ENCODE measurements around the gene RAI1.

DNA sequence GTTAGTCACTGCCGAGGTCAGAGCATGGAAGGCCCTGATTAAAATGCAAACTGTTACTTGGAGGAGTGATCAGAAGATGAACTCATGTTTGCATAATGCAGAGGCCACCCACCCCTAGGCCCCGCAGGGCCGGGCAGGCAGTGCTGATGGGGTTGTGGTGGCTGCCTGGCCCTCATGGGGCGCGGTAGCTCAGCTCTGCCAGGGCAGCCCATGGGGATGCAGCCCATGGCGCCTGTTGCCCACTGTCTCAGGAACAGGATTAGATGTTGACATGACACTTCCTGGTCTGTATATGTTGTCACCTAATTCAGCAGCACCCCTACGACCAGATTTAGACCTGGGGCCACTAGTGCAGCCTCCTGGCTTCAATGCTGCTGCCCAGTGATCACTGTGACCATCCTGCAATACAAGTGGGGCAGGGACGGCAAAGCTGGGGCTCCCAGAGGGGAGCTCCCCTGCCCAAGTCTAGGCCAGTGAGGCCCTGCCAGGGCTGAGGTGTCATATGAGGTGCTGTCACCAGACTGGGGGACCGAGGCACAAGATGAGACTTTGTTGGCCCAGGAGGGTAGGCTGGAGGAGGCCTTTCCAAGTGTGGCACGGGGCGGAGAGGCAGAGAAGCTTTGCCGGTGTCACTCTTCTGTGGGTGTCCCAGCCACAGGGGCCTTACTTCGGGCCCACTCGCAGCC lies 49.1 kb downstream of the RAI1 start:
- TF ChIP-seq, protein P1, sequence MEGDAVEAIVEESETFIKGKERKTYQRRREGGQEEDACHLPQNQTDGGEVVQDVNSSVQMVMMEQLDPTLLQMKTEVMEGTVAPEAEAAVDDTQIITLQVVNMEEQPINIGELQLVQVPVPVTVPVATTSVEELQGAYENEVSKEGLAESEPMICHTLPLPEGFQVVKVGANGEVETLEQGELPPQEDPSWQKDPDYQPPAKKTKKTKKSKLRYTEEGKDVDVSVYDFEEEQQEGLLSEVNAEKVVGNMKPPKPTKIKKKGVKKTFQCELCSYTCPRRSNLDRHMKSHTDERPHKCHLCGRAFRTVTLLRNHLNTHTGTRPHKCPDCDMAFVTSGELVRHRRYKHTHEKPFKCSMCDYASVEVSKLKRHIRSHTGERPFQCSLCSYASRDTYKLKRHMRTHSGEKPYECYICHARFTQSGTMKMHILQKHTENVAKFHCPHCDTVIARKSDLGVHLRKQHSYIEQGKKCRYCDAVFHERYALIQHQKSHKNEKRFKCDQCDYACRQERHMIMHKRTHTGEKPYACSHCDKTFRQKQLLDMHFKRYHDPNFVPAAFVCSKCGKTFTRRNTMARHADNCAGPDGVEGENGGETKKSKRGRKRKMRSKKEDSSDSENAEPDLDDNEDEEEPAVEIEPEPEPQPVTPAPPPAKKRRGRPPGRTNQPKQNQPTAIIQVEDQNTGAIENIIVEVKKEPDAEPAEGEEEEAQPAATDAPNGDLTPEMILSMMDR (IDR thresholded peaks at IDR 0.05), result no peak
- TF ChIP-seq POLR2A (IDR thresholded peaks at IDR 0.05), result no peak
- no peak for TF ChIP-seq EP300 (IDR thresholded peaks at IDR 0.05)

All from ovary (tissue), 3 donors.